Mucosa of descending colon (tissue), 3 donors: ENCODE measurements around the gene CEP192. TPM values are rescaled to one million over a fixed set of nuclear protein-coding genes. Genes with fewer than 3 reads are reported as not detected.
"Not testable (repeated sequence)": the region's sequence is repeated elsewhere in the genome, so short reads cannot be mapped to it uniquely, and the experiment has no call there.

Source experiments
- ATAC-seq: fragments of 200-7000 bp; cut with Tn5 transposase; one replicate; pipeline ENCODE4 v1.9.1; 2020; ENCODE audit warnings: mild to moderate bottlenecking, moderate library complexity
- DNase-seq, 3 donors: peaks; one replicate each; pipeline ENCODE4 v3.0.0-alpha.2; 2020
- H3K36me3 ChIP-seq: fragments of 200-600 bp; one replicate; pipeline ENCODE4 v1.8.0; 2021; ENCODE audit warnings: low read depth, mild to moderate bottlenecking
- H3K4me1 ChIP-seq: fragments of 200-600 bp; one replicate; pipeline ENCODE4 v1.8.0; 2021; ENCODE audit warnings: low read depth, mild to moderate bottlenecking
- H3K4me3 ChIP-seq: fragments of 200-600 bp; one replicate; pipeline ENCODE4 v1.8.0; 2021; ENCODE audit warnings: mild to moderate bottlenecking
- H3K9me3 ChIP-seq: fragments of 200-600 bp; one replicate; pipeline ENCODE4 v1.8.0; 2021; ENCODE audit warnings: mild to moderate bottlenecking
- CTCF ChIP-seq: fragments of 200-600 bp; IDR thresholded peaks from one replicate; pipeline ENCODE4 v1.8.0; 2022; ENCODE audit warnings: antibody characterized with exemption, mild to moderate bottlenecking
- intact Hi-C, 2 donors: fragments of 100-400 bp; cut with DNase I in 1 of 2; cut with micrococcal nuclease in 1 of 2; formaldehyde crosslinking; loops; one replicate each; pipeline versions ENCODE4 v1.11.0 to v1.11.1; 2022; cut with DNase I, micrococcal nuclease
- total RNA-seq, 3 donors: library from RNA; stranded (reverse); fragmentation: NEBNext Ultra II Directional in 2 of 3; extraction: Animal tissue kit (Norgen Biotek cat#: 25700) in 2 of 3; gene quantifications; one replicate each; pipeline versions ENCODE4 v1.2.1 to v1.2.4, GENCODE V29; 2021 to 2023
- donor health status: DM: no; HTN: no; CAD: no; lungs with moderate emphysema.
- donor health status: DM: no; HTN: no; CAD: no.
- donor health status: DM: no; HTN: yes; CAD: no.

Gene CEP192
- total RNA-seq, 3 donors from 2014 or later = 22.6 to 33.6 (median 27.7) TPM

GRCh38 chr18:13061630-13062189 is 70.5 kb downstream of the CEP192 start:
- intact Hi-C loops = no loop called here
- DNase-seq = no peak

GRCh38 chr18:13067124-13067523 is 76.0 kb downstream of the CEP192 start:
- no peak overlapping the region for H3K4me3 ChIP-seq
- peaks cover 3% of the 10 kb centered on the region for H3K36me3 ChIP-seq
- no peaks in the 10 kb centered on the region for H3K9me3 ChIP-seq
- DNase-seq = no peak
- ATAC-seq = no peak
- TF ChIP-seq CTCF = no peak
- intact Hi-C loops = no loop called here
- H3K4me1 ChIP-seq = no peaks in the 10 kb centered on the region

More at GRCh38 chr18:13061630-13062189, 70.5 kb downstream of the CEP192 start:
- Histone ChIP-seq H3K9me3 (no peaks in the 10 kb centered on the region), H3K36me3 (peaks cover 3% of the 10 kb centered on the region), H3K4me3 (no peak overlapping the region), H3K4me1 (no peaks in the 10 kb centered on the region)
- no peak for TF ChIP-seq CTCF
- no peak for ATAC-seq

- no peak for ATAC-seq
- no peak overlapping the region for H3K4me3 ChIP-seq
- H3K4me1 ChIP-seq = no peaks in the 10 kb centered on the region
- TF ChIP-seq CTCF = no peak
- intact Hi-C loops = no loop called here
- no peaks in the 10 kb centered on the region for H3K9me3 ChIP-seq
- H3K36me3 ChIP-seq = no peaks in the 10 kb centered on the region
- no peak for DNase-seq
Measured at GRCh38 chr18:13067966-13068365, 76.8 kb downstream of the CEP192 start.

- Histone ChIP-seq H3K4me3 (no peak overlapping the region), H3K9me3 (no peaks in the 10 kb centered on the region), H3K36me3 (no peaks in the 10 kb centered on the region), H3K4me1 (no peaks in the 10 kb centered on the region)
- no peak for TF ChIP-seq CTCF
- DNase-seq (no peak), ATAC-seq (no peak)
- intact Hi-C loops = no loop called here
Measured at GRCh38 chr18:13070460-13070859, 79.3 kb downstream of the CEP192 start.

- TF ChIP-seq CTCF = no peak
- ATAC-seq = no peak
- DNase-seq = no peak
Measured at GRCh38 chr18:13076886-13077285, 85.7 kb downstream of the CEP192 start.

GRCh38 chr18:13077473-13077872 is 86.3 kb downstream of the CEP192 start:
- DNase-seq (no peak), ATAC-seq (no peak)
- no peak for TF ChIP-seq CTCF
- H3K36me3 ChIP-seq = no peaks in the 10 kb centered on the region
- H3K9me3 ChIP-seq = no peaks in the 10 kb centered on the region
- intact Hi-C loops = no loop called here
- H3K4me3 ChIP-seq = no peak overlapping the region
- no peaks in the 10 kb centered on the region for H3K4me1 ChIP-seq

More at GRCh38 chr18:13076886-13077285, 85.7 kb downstream of the CEP192 start:
- Histone ChIP-seq H3K36me3 (no peaks in the 10 kb centered on the region), H3K4me1 (no peaks in the 10 kb centered on the region), H3K9me3 (no peaks in the 10 kb centered on the region), H3K4me3 (no peak overlapping the region)
- intact Hi-C loops = no loop called here

- H3K36me3 ChIP-seq, H3K4me3 ChIP-seq, ATAC-seq, H3K9me3 ChIP-seq, H3K4me1 ChIP-seq, intact Hi-C loops, DNase-seq: not testable (repeated sequence)
Measured at GRCh38 chr18:13078065-13078464, 86.9 kb downstream of the CEP192 start.
